NCI-H1048 (cell line): Measurements from ENCODE around the gene ADAMTS18.

Experiments
- DNase-seq: peaks from one replicate; lab custom pipeline; 2025; lab: John Stamatoyannopoulos, UW

The ADAMTS18 gene

GRCh38 chr16:77328768-77329167 is 106.1 kb downstream of the ADAMTS18 start:
- no peak for DNase-seq

GRCh38 chr16:77328274-77328673 is 106.6 kb downstream of the ADAMTS18 start:
- DNase-seq, result no peak

- no peak for DNase-seq
Measured at GRCh38 chr16:77327717-77328116, 107.1 kb downstream of the ADAMTS18 start.

- DNase-seq, result no peak
Measured at GRCh38 chr16:77324729-77325128, 110.1 kb downstream of the ADAMTS18 start.

- DNase-seq, result no peak
Measured at GRCh38 chr16:77323695-77324094, 111.1 kb downstream of the ADAMTS18 start.

- DNase-seq, result no peak
Measured at GRCh38 chr16:77322757-77323156, 112.1 kb downstream of the ADAMTS18 start.

GRCh38 chr16:77317059-77317458 is 117.8 kb downstream of the ADAMTS18 start:
- no peak for DNase-seq

GRCh38 chr16:77310877-77311276 is 124.0 kb downstream of the ADAMTS18 start:
- no peak for DNase-seq

GRCh38 chr16:77308163-77308561 is 126.7 kb downstream of the ADAMTS18 start:
- DNase-seq, result no peak

GRCh38 chr16:77307426-77308162 is 127.2 kb downstream of the ADAMTS18 start:
- no peak for DNase-seq

GRCh38 chr16:77306075-77306474 is 128.8 kb downstream of the ADAMTS18 start:
- no peak for DNase-seq

GRCh38 chr16:77304877-77305276 is 130.0 kb downstream of the ADAMTS18 start:
- no peak for DNase-seq

- no peak for DNase-seq
Measured at GRCh38 chr16:77304134-77304533, 130.7 kb downstream of the ADAMTS18 start.

GRCh38 chr16:77302674-77303073 is 132.2 kb downstream of the ADAMTS18 start:
- DNase-seq, result no peak

- DNase-seq, result no peak
Measured at GRCh38 chr16:77302249-77302648, 132.6 kb downstream of the ADAMTS18 start.

- DNase-seq, result no peak
Measured at GRCh38 chr16:77300256-77300655, 134.6 kb downstream of the ADAMTS18 start.

GRCh38 chr16:77299395-77299794 is 135.4 kb downstream of the ADAMTS18 start:
- no peak for DNase-seq

GRCh38 chr16:77298418-77299360 is 136.1 kb downstream of the ADAMTS18 start:
- DNase-seq, result no peak

- no peak for DNase-seq
Measured at GRCh38 chr16:77297996-77298395, 136.8 kb downstream of the ADAMTS18 start.

- no peak for DNase-seq
Measured at GRCh38 chr16:77295896-77296295, 138.9 kb downstream of the ADAMTS18 start.

- DNase-seq, result no peak
Measured at GRCh38 chr16:77290451-77291115, 144.3 kb downstream of the ADAMTS18 start.

GRCh38 chr16:77289331-77289809 is 145.5 kb downstream of the ADAMTS18 start:
- DNase-seq, result no peak
